Panc1 (cell line): ENCODE results near the gene VWA8. TPM values are rescaled to one million over a fixed set of nuclear protein-coding genes. Genes with fewer than 3 reads are reported as not detected.

ENCODE experiments used
- ATAC-seq: fragments of 200-7000 bp; cut with Tn5 transposase; 2 replicates; pipeline ENCODE4 v1.9.1; 2020; ENCODE audit warnings: mild to moderate bottlenecking, moderate library complexity
- BruUV-seq: library from RNA; stranded (reverse); fragments of 400-500 nt; replicated peaks from 2 replicates; lab custom pipeline; 2021; lab: Mats Ljungman, UMichigan
- CTCF ChIA-PET: fragments of 300-600 bp; sonication (Branson Sonifier 250); formaldehyde crosslinking; loops from one replicate; lab custom pipeline; 2022; ENCODE audit warnings: antibody characterized with exemption; lab: Charles Lee
- POLR2A ChIA-PET: fragments of 300-600 bp; sonication (Branson Sonifier 250); formaldehyde crosslinking; loops from one replicate; lab custom pipeline; 2022; ENCODE audit warnings: antibody characterized with exemption; lab: Charles Lee
- DNase-seq: peaks from one replicate; pipeline ENCODE4 v3.0.0-alpha.2; 2010; ENCODE audit warnings: low read depth, low spot score
- H3K27ac ChIP-seq: 2 replicates; pipeline ENCODE4 v1.5.1; 2011; ENCODE audit warnings: mild to moderate bottlenecking, low read length, inconsistent platforms
- H3K27me3 ChIP-seq: fragments of 200-500 bp; sonication (Bioruptor generic); 2 replicates; pipeline ENCODE4 v1.6.0; 2014; ENCODE audit warnings: low read length, inconsistent platforms; ENCODE audit not compliant: control insufficient read depth, insufficient read depth
- H3K36me3 ChIP-seq: fragments of 200-500 bp; sonication (Bioruptor generic); 2 replicates; pipeline ENCODE4 v1.5.1; 2014; ENCODE audit warnings: inconsistent platforms, mild to moderate bottlenecking, low read length, moderate library complexity; ENCODE audit not compliant: control insufficient read depth, insufficient read depth
- H3K4me1 ChIP-seq: 2 replicates; pipeline ENCODE4 v1.5.1; 2011; ENCODE audit warnings: inconsistent platforms, mild to moderate bottlenecking, low read length, moderate library complexity; ENCODE audit not compliant: control insufficient read depth, insufficient read depth
- H3K4me3 ChIP-seq, 2 experiments: 2 replicates each; pipeline ENCODE4 v1.5.1; 2011 to 2012; ENCODE audit warnings: low read depth in 2 of 2, low read length in 2 of 2, mild to moderate bottlenecking in 2 of 2, inconsistent platforms in 1 of 2, moderate library complexity in 1 of 2
- H3K9me3 ChIP-seq: fragments of 200-500 bp; sonication (Bioruptor generic); 2 replicates; pipeline ENCODE4 v1.5.1; 2014; ENCODE audit warnings: low read depth, mild to moderate bottlenecking, inconsistent platforms, low read length, moderate library complexity; ENCODE audit not compliant: control insufficient read depth, insufficient read depth
- CTCF ChIP-seq: fragments of 450-650 bp; IDR thresholded peaks from 2 replicates; pipeline ENCODE4 v1.5.1; 2017; ENCODE audit warnings: mild to moderate bottlenecking
- POLR2AphosphoS5 ChIP-seq: IDR thresholded peaks from 2 replicates; pipeline ENCODE4 v1.6.1; 2012; ENCODE audit warnings: mild to moderate bottlenecking, low read depth, low read length, moderate library complexity
- REST ChIP-seq, 2 experiments: IDR thresholded peaks; 2 replicates each; pipeline ENCODE4 v1.6.1; 2011 to 2012; ENCODE audit warnings: low read depth in 2 of 2, control low read depth in 1 of 2, low read length in 1 of 2, mild to moderate bottlenecking in 1 of 2, moderate library complexity in 1 of 2; ENCODE audit not compliant: insufficient read depth in 1 of 2
- SIN3A ChIP-seq: IDR thresholded peaks from 2 replicates; pipeline ENCODE4 v1.6.1; 2012; ENCODE audit warnings: low read depth, mild to moderate bottlenecking, low read length, moderate library complexity, borderline replicate concordance; ENCODE audit not compliant: insufficient read depth
- TCF7L2 ChIP-seq: IDR thresholded peaks from 2 replicates; pipeline ENCODE4 v1.6.1; 2011; ENCODE audit warnings: mild to moderate bottlenecking, low read depth, low read length, inconsistent platforms
- in situ Hi-C: cut with HindIII; loops from 2 replicates; pipeline ENCODE4 v1.10.0; 2016; ENCODE audit warnings: low sequenced_read_pairs, low pct_unique_long_range_greater_than_20kb
- intact Hi-C: fragments of 100-400 bp; cut with micrococcal nuclease; formaldehyde crosslinking; loops from one replicate; pipeline ENCODE4 v1.10.0; 2022; ENCODE audit not compliant: unreplicated experiment
- total RNA-seq: library from RNA; stranded (reverse); gene quantifications from one replicate; pipeline ENCODE4 v1.2.1, GENCODE V29; 2021; ENCODE audit not compliant: unreplicated experiment

The VWA8 gene
- total RNA-seq, 1 experiment from 2014 or later, result 11.2 TPM

- DNase-seq (no peak), ATAC-seq (no peak)
- in situ Hi-C loops, result no loop called here
- BruUV-seq, result no TSS peak
- no peaks in the 10 kb centered on the region; the same call in 1 of the 2 replicates for H3K36me3 ChIP-seq
- CTCF ChIA-PET, result no interaction called here
- no peaks in the 10 kb centered on the region for H3K27me3 ChIP-seq
- intact Hi-C loops, result no loop called here
- H3K9me3 ChIP-seq, result no peaks in the 10 kb centered on the region
- POLR2A ChIA-PET, result no interaction called here
- H3K4me3 ChIP-seq, result no peak overlapping the region
- no peak for TF ChIP-seq TCF7L2
- TF ChIP-seq CTCF, result no peak
- no peak for TF ChIP-seq REST (IDR thresholded peaks at IDR 0.05; ENCODE audit: insufficient read depth in 1 of 2, low read depth in 2 of 2, low read length in 1 of 2)
- TF ChIP-seq SIN3A, result no peak
- TF ChIP-seq POLR2AphosphoS5, result no peak
- no peak overlapping the region for H3K27ac ChIP-seq
- H3K4me1 ChIP-seq, result no peaks in the 10 kb centered on the region
These were observed 193.1 kb downstream of the VWA8 start for GRCh38 chr13:41767801-41768200.

GRCh38 chr13:41766439-41766838 is 194.5 kb downstream of the VWA8 start:
- ChIA-PET CTCF (no interaction called here), POLR2A (interaction anchor here (0.6 to 0.7 kb wide), 2 partner anchors 81 to 268 kb away, joined by 3 read pairs; no protein-coding TSS in a partner anchor)
- DNase-seq, result no peak
- Histone ChIP-seq H3K4me1 (no peaks in the 10 kb centered on the region), H3K27me3 (no peaks in the 10 kb centered on the region), H3K27ac (no peak overlapping the region), H3K36me3 (no peaks in the 10 kb centered on the region), H3K4me3 (no peak overlapping the region), H3K9me3 (no peaks in the 10 kb centered on the region)
- in situ Hi-C loops, result no loop called here
- no TSS peak for BruUV-seq
- intact Hi-C loops, result no loop called here
- no peak for ATAC-seq
- no peak for TF ChIP-seq REST (IDR thresholded peaks at IDR 0.05; ENCODE audit: insufficient read depth in 1 of 2, low read depth in 2 of 2, low read length in 1 of 2)
- TF ChIP-seq POLR2AphosphoS5, result no peak
- no peak for TF ChIP-seq CTCF
- TF ChIP-seq TCF7L2, result no peak
- no peak for TF ChIP-seq SIN3A
